NCI-H69 (cell line): ENCODE data around the gene SNX25.

Experiments
- DNase-seq: peaks from one replicate; lab custom pipeline; 2025; lab: John Stamatoyannopoulos, UW

Gene SNX25

DNA sequence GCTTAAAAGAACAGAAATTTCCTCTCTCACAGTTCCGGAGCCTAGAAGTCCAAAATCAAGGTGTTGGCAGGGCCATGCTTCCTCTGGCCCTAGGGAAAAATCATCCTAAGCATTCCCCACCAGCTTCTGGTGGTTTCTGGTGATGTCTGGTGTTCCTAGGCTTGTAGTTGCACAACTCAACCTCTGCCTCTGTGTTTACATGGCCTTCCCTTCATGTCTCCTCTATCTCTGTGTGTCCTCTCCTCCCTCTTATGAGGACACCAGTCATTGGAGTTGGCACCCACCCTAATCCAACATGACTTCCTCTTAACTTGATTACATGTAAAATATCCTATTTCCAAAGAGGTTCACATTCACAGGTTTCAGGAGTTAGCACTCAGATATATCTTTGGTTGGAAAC lies 170.9 kb downstream of the SNX25 start:
- DNase-seq, result no peak

DNA sequence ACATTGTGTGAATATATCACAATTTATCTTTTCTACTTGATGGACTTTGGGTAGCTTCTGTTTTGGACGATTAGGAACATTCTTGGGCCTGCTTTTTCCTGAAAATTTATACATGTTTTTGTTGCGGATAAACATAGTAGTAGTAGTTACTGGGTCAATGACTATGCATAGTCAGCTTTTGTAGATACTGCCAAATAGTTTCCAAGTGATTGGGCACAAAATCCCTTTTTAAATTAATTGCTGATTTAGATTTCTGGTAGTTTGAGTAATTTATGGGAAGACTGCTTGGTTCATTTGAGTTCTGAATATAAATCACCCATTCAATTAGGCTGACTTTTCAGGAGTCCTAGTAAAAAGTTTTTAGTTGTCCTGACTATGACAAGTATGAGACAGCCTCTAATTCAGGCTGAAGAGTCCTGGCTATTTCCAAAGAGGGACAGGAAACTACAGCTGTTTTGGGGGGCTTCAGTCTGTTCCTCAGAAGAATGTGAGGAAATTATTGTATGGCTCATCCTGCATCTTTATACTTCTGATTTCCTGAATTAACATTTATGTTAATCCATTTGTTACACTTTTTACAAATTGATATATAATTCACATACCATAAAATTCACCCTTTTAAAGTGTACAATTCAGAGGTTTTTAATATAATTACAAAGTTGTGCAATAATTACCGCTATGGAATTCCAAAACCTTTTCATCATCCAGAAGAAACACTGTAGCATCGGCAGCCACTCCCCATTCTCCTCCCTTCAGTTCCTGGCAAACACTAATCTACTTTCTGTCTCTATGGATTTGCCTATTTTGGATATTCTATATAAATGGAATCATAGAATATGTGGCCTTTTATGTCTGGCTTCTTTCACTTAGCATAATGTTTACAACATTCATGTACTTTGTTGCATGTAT lies 172.1 kb downstream of the SNX25 start:
- DNase-seq, result no peak

DNA sequence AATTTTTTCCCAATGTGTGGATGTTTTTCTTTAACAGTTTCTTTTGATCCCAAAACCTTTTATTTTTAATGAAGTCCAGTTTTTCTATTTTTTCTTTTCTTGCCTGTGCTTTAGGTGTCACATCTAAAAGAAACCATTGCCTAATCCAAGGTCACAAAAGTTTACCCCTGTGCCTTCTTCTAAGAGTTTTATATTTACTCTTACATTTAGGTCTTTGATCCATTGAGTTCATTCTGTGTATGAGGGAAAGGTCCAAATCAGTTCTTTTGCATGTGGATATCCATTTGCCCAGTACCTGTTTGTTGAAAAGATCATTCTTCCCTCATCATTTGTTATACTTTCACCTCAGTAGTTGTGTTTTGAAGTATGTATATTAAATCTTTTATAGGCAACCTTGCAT lies 173.4 kb downstream of the SNX25 start:
- DNase-seq, result no peak

GRCh38 chr4:185383451-185383850 lies 174.1 kb downstream of the SNX25 start:
- DNase-seq, result no peak

DNA sequence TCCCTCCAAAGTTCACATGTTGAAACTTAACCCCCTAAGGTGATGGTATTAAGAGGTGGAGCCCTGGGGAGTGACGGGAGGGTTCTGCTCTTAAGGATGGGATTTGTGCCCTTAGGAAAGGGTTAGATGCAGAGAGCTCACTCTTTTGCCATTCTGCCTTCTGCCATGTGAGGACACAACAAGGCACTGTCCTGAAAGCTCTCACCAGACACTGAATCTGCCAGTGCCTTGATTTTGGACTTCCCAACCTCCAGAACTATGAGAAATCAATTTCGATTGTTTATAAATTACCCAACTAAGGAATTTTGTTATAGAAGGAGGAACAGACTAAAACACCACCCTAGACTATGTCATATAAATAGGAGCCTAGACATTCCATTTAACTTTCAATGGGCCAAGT lies 174.7 kb downstream of the SNX25 start:
- DNase-seq, result no peak

- peak; percentile 56 for DNase-seq
These were observed 175.5 kb downstream of the SNX25 start for GRCh38 chr4:185384930-185385331.

GRCh38 chr4:185387957-185388356 lies 178.6 kb downstream of the SNX25 start:
- no peak for DNase-seq

DNA sequence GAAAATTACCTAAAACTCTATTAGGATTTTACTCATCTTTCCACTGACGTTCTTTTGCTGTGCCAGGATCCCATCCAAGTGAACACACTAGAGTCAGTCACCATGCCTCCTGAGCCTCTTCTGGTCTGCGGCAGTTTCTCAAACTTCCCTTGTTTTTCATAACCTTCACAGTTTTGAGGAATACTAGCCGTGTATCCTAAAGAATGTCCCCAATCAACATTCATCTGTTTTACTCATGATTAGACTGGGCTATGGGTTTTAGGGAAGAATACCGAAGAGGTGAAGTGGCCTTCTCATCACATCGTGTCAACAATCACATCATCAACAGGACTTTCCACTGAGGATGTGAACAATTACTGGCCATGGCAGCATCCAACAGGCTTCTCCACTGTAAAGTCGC lies 181.5 kb downstream of the SNX25 start:
- no peak for DNase-seq

DNA sequence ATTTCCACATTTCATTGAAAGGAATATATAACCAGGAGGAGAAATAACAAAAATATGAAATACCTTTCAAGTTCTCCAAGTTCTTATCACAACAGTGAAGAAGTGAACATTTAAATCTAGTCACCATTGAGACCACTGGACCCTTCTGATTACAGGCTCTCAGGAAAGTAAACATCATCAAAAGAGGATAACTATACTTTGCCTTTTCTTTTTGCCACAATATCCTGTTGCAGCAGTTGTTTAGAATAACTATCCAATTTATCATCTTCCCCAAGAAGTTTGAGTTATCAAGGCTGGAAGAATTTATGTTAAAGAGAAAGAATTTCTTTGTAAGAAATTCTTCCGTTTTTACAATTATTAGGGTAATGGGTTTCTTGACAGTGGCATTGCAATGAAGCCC lies 182.8 kb downstream of the SNX25 start:
- DNase-seq, result no peak

DNA sequence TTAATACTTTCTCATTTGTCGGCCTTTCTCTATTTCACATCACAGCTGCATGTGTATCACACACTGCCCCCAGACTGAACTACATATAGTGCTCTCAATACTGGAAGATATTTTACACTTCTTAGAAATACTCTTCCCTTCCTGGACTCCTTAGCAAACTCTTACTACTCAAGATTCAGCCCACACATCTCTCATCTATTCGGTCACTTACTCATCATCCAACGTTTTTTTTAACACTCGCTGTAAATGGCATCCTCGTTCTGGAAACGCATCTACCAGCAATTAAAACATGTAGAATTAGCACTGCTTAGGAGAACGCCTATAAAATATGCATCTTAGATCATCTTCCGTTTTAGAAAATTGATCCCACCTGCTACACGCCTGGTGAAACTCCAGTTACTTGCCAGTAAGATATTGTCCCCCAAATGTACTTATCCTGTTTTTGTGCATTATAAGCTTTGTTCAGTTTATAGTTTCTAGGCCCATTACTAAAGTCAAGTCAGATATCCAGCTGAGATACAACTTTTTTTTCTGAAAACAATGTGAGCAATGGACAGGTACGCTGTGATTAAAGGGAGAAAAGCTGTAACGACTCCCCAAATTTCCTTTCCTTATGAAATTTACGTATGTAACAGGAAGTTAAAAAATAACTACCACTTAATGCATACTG lies 185.3 kb downstream of the SNX25 start:
- DNase-seq, result no peak

DNA sequence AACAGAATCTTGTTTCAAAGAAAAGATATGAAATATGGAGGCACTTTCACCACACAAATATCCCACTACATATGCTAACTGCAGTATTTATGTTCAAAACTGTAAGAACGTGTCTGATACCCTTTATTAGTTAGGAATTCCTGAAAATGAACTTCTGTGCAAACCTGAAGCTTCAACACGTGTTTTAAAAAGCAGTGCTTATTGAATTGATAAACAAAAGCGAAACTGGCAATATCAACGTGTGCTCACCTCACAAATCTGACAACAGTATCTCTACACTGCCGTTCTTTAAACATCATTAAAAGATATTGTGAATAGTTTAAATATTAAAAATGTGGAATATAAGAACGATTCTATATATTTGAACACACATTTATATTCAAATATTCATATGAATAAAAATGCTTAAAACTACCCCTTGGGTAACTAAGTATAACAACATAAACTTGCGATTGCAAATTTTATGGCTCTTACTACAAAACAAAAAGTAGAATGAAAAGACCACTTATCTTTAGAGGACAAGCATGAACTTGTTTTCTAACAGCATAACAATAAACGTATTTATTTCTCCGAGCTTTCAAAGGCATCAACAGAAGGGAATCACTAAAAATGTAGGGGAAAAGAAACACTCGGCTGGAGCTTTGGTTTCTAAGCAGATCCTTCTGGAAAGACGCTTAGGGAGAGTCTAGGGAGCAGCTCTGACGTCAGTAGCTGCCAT lies 186.0 kb downstream of the SNX25 start, which contains the start of gene LRP2BP:
Gene LRP2BP, minus strand, starts transcription at position 687 of the 718 bp plus-strand sequence. CDS start 17,738 bp downstream, outside the sequence.
- no peak for DNase-seq

- DNase-seq, result peak; percentile 94
These were observed 186.7 kb downstream of the SNX25 start for GRCh38 chr4:185395956-185396723.

GRCh38 chr4:185396724-185397385 lies 187.5 kb downstream of the SNX25 start, which contains the start of gene ANKRD37:
TSS of gene ANKRD37 (plus strand) at chr4:185396841. CDS start at chr4:185396924, 83 bp downstream.
- DNase-seq, result peak; percentile 55

DNA sequence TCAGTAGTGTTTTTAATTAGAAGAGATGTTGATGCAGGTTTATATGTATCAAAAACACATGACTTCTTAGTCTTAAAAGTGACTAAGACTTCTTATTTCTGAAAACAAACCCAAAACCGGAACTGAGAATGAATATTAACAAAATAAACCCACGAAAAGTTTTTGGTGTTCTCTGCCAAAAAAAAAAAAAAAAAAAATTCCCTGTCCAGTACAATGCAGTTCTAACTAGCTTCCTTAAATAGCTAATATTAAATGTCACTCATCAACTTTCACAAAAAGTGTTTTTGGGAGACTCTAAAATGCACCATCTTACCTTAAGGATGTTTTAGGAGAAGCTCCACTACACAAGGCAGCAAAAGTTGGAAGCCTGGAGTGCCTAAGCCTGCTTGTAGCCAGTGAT lies 189.2 kb downstream of the SNX25 start:
- DNase-seq, result no peak

DNA sequence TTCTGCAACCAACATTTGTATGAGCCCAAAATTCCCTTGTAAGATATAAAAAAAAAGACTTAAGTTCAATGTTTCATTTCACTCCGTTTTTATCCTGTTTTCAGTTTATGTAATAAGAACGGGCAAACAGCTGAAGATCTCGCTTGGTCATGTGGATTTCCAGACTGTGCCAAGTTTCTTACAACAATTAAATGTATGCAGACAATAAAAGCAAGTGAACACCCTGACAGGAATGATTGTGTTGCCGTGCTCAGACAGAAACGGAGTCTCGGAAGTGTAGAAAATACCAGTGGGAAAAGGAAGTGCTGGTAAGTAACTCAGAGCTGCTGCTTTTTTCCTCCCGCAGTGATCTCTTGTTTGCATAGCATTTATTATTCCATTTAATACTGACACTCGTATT lies 190.1 kb downstream of the SNX25 start:
- peak; percentile 35 for DNase-seq

DNA sequence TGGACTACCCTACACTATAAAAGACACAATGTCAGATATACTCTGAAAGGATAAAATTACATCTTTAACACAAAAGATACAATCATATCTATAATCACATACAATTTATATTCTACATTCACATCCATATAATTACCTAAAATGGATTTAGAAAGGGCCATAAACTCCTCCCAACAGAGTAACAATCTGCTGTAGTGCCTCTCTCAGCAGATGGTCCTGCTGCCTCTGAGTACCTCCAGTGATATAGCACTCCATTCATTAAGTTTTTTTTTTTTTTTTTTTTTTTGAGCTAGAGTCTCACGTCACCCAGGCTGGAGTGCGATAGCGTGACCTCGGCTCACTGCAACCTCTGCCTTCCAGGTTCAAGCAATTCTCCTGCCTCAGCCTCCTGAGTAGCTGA lies 194.6 kb downstream of the SNX25 start:
- DNase-seq, result peak; percentile 79

DNA sequence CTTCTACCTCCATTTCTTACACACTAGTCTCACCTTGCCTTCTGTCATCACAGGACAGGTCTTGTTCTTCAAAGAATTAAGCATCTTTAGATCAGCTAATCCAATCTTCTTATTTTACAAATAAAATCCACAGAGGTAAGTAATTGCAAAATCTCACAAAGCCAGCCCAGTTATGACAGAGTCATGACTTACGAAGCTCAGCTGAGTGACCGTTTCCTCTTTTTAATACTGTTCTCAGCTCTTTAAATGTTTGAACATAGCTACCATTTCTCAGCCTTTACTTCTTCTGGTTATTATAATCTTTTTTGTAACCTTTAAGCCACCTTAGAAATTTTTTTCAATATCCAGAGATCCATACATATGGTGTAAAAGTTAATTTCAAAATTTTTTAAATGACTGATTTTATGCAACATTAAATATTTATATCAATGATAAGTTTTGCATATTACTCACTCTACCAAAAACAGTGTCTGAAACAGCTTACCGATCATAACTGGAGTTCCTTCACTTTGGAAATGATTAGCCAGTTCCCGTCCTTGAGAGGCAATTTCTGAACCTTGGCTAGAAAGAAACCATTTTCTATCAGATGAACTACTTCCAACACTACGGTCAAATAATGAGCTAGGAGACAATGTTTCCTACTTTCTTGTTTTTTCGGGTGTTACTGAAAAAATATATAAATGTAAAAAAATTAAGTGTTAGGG lies 196.1 kb downstream of the SNX25 start:
- no peak for DNase-seq

GRCh38 chr4:185408432-185408831 lies 199.0 kb downstream of the SNX25 start:
- no peak for DNase-seq

DNA sequence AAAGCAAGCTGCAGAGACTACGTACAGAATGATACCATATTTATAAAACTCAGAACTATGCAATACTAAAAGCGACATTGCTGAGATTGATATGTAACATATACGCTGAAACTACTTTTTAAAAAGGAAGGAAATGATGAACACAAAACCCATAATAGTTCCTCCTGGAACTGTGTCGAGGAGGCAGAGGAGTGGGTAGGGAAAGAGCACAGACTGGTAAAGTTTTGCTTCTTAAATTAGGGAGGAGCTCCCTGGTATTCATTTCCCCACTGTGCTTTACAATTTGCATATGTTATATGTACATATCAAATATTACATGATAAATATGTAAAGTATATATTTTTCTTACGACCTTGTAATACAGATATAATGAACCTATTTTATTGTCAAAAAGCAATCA lies 202.5 kb downstream of the SNX25 start:
- DNase-seq, result no peak

DNA sequence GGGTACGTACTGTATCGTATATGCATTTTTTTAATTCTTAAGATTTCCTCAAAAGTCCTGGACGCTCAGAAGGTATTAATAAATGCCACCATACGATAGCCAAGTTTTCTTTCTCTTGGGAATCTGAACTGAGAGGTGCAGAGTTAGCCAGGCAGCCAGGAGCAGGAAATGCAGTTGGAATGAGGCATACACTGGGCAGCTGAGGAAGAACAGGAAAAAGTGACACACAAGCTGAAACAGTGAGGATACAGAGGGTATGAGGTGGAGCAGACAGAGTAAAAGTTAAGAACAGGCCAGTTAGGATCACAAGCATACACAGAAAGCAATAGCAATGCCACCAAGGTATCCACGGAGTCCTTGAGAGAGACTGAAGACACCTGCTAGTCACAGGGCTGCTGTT lies 203.0 kb downstream of the SNX25 start:
- no peak for DNase-seq
